ENCODE data around the gene TRAF3IP1.
"Not testable (repeated sequence)": the region's sequence is repeated elsewhere in the genome, so short reads cannot be mapped to it uniquely, and the experiment has no call there.

The TRAF3IP1 gene

GRCh38 chr2:238403632-238404405 is 83.5 kb downstream of the TRAF3IP1 start:
- H3K4me1 ChIP-seq (ENCODE audit: insufficient read depth, low read length) = peaks cover 9% of the 10 kb centered on the region; the same call in 1 of the 2 replicates

GRCh38 chr2:238404406-238405216 is 84.3 kb downstream of the TRAF3IP1 start:
- H3K9ac ChIP-seq (ENCODE audit: low read depth, low read length) = no peak overlapping the region
- H3K4me1 ChIP-seq (ENCODE audit: insufficient read depth, low read length) = peaks cover 9% of the 10 kb centered on the region; the same call in 1 of the 2 replicates
- H3K9me3 ChIP-seq (ENCODE audit: control insufficient read depth, insufficient read depth, low read length) = no peaks in the 10 kb centered on the region
- H3K36me3 ChIP-seq (ENCODE audit: insufficient read depth, low read length) = no peaks in the 10 kb centered on the region; the same call in 1 of the 2 replicates

More at GRCh38 chr2:238403632-238404405, 83.5 kb downstream of the TRAF3IP1 start:
- H3K36me3 ChIP-seq (ENCODE audit: insufficient read depth, low read length) = no peaks in the 10 kb centered on the region; the same call in 1 of the 2 replicates
- H3K9ac ChIP-seq (ENCODE audit: low read depth, low read length) = no peak overlapping the region
- H3K9me3 ChIP-seq (ENCODE audit: control insufficient read depth, insufficient read depth, low read length) = no peaks in the 10 kb centered on the region

- not testable (repeated sequence) for H3K4me1 ChIP-seq (ENCODE audit: insufficient read depth, low read length); H3K9me3 ChIP-seq (ENCODE audit: control insufficient read depth, insufficient read depth, low read length); H3K36me3 ChIP-seq (ENCODE audit: insufficient read depth, low read length); H3K9ac ChIP-seq (ENCODE audit: low read depth, low read length)
Measured at GRCh38 chr2:238405217-238405555, 84.9 kb downstream of the TRAF3IP1 start.

- Histone ChIP-seq H3K4me1 (ENCODE audit: insufficient read depth, low read length) (peaks cover 9% of the 10 kb centered on the region; the same call in 1 of the 2 replicates), H3K9ac (ENCODE audit: low read depth, low read length) (no peak overlapping the region), H3K36me3 (ENCODE audit: insufficient read depth, low read length) (no peaks in the 10 kb centered on the region), H3K9me3 (ENCODE audit: control insufficient read depth, insufficient read depth, low read length) (no peaks in the 10 kb centered on the region)
Measured at GRCh38 chr2:238406221-238406997, 86.1 kb downstream of the TRAF3IP1 start.

- H3K36me3 ChIP-seq (ENCODE audit: insufficient read depth, low read length) = no peaks in the 10 kb centered on the region
- H3K9me3 ChIP-seq (ENCODE audit: control insufficient read depth, insufficient read depth, low read length) = no peaks in the 10 kb centered on the region
- peaks cover 9% of the 10 kb centered on the region; the same call in 1 of the 2 replicates for H3K4me1 ChIP-seq (ENCODE audit: insufficient read depth, low read length)
Measured at GRCh38 chr2:238406998-238407285, 86.6 kb downstream of the TRAF3IP1 start.

GRCh38 chr2:238407566-238407965 is 87.2 kb downstream of the TRAF3IP1 start:
- no peaks in the 10 kb centered on the region for H3K9me3 ChIP-seq (ENCODE audit: control insufficient read depth, insufficient read depth, low read length)
- H3K9ac ChIP-seq (ENCODE audit: low read depth, low read length) = no peak overlapping the region
- H3K36me3 ChIP-seq (ENCODE audit: insufficient read depth, low read length) = no peaks in the 10 kb centered on the region
- peaks cover 9% of the 10 kb centered on the region; the same call in 1 of the 2 replicates for H3K4me1 ChIP-seq (ENCODE audit: insufficient read depth, low read length)

More at GRCh38 chr2:238406998-238407285, 86.6 kb downstream of the TRAF3IP1 start:
- H3K9ac ChIP-seq (ENCODE audit: low read depth, low read length) = no peak overlapping the region

- H3K36me3 ChIP-seq (ENCODE audit: insufficient read depth, low read length) = no peaks in the 10 kb centered on the region
- peaks cover 9% of the 10 kb centered on the region; the same call in 1 of the 2 replicates for H3K4me1 ChIP-seq (ENCODE audit: insufficient read depth, low read length)
- no peak overlapping the region for H3K9ac ChIP-seq (ENCODE audit: low read depth, low read length)
- H3K9me3 ChIP-seq (ENCODE audit: control insufficient read depth, insufficient read depth, low read length) = no peaks in the 10 kb centered on the region
Measured at GRCh38 chr2:238408615-238409340, 88.5 kb downstream of the TRAF3IP1 start.

- no peaks in the 10 kb centered on the region for H3K36me3 ChIP-seq (ENCODE audit: insufficient read depth, low read length)
- H3K9ac ChIP-seq (ENCODE audit: low read depth, low read length) = no peak overlapping the region
- peaks cover 3% of the 10 kb centered on the region; the same call in 1 of the 2 replicates for H3K4me1 ChIP-seq (ENCODE audit: insufficient read depth, low read length)
- no peaks in the 10 kb centered on the region for H3K9me3 ChIP-seq (ENCODE audit: control insufficient read depth, insufficient read depth, low read length)
Measured at GRCh38 chr2:238409341-238410199, 89.3 kb downstream of the TRAF3IP1 start.

GRCh38 chr2:238412067-238412767 is 91.9 kb downstream of the TRAF3IP1 start:
- Histone ChIP-seq H3K9me3 (ENCODE audit: control insufficient read depth, insufficient read depth, low read length) (peaks cover 6% of the 10 kb centered on the region; the same call in 1 of the 2 replicates), H3K9ac (ENCODE audit: low read depth, low read length) (no peak overlapping the region), H3K4me1 (ENCODE audit: insufficient read depth, low read length) (no peaks in the 10 kb centered on the region), H3K36me3 (ENCODE audit: insufficient read depth, low read length) (no peaks in the 10 kb centered on the region)

- Histone ChIP-seq H3K36me3 (ENCODE audit: insufficient read depth, low read length) (no peaks in the 10 kb centered on the region), H3K9me3 (ENCODE audit: control insufficient read depth, insufficient read depth, low read length) (peaks cover 6% of the 10 kb centered on the region; the same call in 1 of the 2 replicates), H3K9ac (ENCODE audit: low read depth, low read length) (no peak overlapping the region), H3K4me1 (ENCODE audit: insufficient read depth, low read length) (no peaks in the 10 kb centered on the region)
Measured at GRCh38 chr2:238413368-238413767, 93.0 kb downstream of the TRAF3IP1 start.

GRCh38 chr2:238415036-238415764 is 94.9 kb downstream of the TRAF3IP1 start:
- H3K9me3 ChIP-seq (ENCODE audit: control insufficient read depth, insufficient read depth, low read length) = peaks cover 6% of the 10 kb centered on the region; the same call in 1 of the 2 replicates
- H3K4me1 ChIP-seq (ENCODE audit: insufficient read depth, low read length) = peaks cover 3% of the 10 kb centered on the region
- H3K9ac ChIP-seq (ENCODE audit: low read depth, low read length) = no peak overlapping the region
- H3K36me3 ChIP-seq (ENCODE audit: insufficient read depth, low read length) = no peaks in the 10 kb centered on the region

GRCh38 chr2:238415893-238416292 is 95.6 kb downstream of the TRAF3IP1 start:
- H3K9me3 ChIP-seq (ENCODE audit: control insufficient read depth, insufficient read depth, low read length) = peaks cover 6% of the 10 kb centered on the region; the same call in 1 of the 2 replicates
- H3K36me3 ChIP-seq (ENCODE audit: insufficient read depth, low read length) = no peaks in the 10 kb centered on the region
- H3K9ac ChIP-seq (ENCODE audit: low read depth, low read length) = no peak overlapping the region
- H3K4me1 ChIP-seq (ENCODE audit: insufficient read depth, low read length) = peaks cover 10% of the 10 kb centered on the region

Measured in ES-I3 (cell line).